CD4-positive, alpha-beta T cell treated with Interleukin-15 for 4 hours (primary cell): ENCODE data around the gene IL6.
A peak's percentile ranks its signal among the peaks of the same experiment; 100 is the strongest.
"Not testable (repeated sequence)": the region's sequence is repeated elsewhere in the genome, so short reads cannot be mapped to it uniquely, and the experiment has no call there.

Source experiments
- DNase-seq: peaks from one replicate; pipeline ENCODE4 v3.0.0-alpha.2; 2020; ENCODE audit warnings: low spot score

The IL6 gene

GRCh38 chr7:22727714-22728035, 675 bp downstream of the IL6 start:
- no peak for DNase-seq

- DNase-seq, result peak; percentile 13
These were observed 1.5 kb downstream of the IL6 start for GRCh38 chr7:22728401-22729029.

DNA sequence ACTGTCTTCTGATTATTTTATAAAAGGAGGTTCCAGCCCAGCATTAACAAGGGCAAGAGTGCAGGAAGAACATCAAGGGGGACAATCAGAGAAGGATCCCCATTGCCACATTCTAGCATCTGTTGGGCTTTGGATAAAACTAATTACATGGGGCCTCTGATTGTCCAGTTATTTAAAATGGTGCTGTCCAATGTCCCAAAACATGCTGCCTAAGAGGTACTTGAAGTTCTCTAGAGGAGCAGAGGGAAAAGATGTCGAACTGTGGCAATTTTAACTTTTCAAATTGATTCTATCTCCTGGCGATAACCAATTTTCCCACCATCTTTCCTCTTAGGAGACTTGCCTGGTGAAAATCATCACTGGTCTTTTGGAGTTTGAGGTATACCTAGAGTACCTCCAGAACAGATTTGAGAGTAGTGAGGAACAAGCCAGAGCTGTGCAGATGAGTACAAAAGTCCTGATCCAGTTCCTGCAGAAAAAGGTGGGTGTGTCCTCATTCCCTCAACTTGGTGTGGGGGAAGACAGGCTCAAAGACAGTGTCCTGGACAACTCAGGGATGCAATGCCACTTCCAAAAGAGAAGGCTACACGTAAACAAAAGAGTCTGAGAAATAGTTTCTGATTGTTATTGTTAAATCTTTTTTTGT, 2.3 kb downstream of the IL6 start:
- DNase-seq, result no peak

DNA sequence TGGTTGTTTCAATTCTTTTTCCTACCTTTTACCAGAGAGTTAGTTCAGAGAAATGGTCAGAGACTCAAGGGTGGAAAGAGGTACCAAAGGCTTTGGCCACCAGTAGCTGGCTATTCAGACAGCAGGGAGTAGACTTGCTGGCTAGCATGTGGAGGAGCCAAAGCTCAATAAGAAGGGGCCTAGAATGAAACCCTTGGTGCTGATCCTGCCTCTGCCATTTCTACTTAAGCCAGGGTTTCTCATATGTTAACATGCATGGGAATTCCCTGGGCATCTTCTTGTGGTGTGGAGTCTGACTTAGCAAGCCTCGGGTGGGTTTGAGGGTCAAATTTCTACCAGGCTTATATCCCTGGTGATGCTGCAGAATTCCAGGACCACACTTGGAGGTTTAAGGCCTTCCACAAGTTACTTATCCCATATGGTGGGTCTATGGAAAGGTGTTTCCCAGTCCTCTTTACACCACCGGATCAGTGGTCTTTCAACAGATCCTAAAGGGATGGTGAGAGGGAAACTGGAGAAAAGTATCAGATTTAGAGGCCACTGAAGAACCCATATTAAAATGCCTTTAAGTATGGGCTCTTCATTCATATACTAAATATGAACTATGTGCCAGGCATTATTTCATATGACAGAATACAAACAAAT, 3.2 kb downstream of the IL6 start:
- no peak for DNase-seq

GRCh38 chr7:22730921-22731654, 4.1 kb downstream of the IL6 start:
- no peak for DNase-seq

- DNase-seq, result no peak
These were observed 4.8 kb downstream of the IL6 start for GRCh38 chr7:22731766-22732165.

DNA sequence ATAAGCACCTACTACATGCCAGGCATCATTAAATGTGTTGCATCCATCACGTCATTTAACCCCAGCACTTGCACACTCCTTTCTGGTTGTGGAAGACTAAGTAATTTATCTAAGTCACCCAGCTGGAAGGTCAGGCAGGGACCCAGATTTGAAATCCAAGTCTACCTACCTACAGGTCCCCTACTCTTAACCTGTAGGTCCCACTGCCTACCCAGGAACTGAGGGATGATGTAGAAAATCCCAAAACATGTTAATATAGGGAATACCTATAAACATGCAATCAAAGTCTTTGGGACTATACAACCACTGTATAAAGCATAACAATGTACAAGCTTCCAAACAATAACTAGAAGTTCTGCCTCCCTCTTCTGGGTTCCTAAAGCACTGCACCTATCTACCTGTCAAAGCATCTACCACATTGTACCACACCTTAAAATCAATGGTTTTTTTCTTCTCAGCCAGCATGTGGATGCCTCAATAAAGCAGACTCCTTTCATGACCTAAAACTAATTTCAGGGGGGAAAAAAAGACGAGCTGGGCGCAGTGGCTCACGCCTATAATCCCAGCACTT, 5.6 kb downstream of the IL6 start:
- DNase-seq, result no peak

GRCh38 chr7:22733761-22734160, 6.8 kb downstream of the IL6 start:
- DNase-seq, result no peak

GRCh38 chr7:22743014-22743413, 16.0 kb downstream of the IL6 start:
- DNase-seq, result no peak

GRCh38 chr7:22751341-22751740, 24.3 kb downstream of the IL6 start:
- DNase-seq, result no peak

GRCh38 chr7:22757338-22757994, 30.5 kb downstream of the IL6 start:
- DNase-seq, result no peak

GRCh38 chr7:22758576-22758975, 31.6 kb downstream of the IL6 start:
- DNase-seq, result no peak

- DNase-seq, result no peak
These were observed 32.7 kb downstream of the IL6 start for GRCh38 chr7:22759721-22760120.

DNA sequence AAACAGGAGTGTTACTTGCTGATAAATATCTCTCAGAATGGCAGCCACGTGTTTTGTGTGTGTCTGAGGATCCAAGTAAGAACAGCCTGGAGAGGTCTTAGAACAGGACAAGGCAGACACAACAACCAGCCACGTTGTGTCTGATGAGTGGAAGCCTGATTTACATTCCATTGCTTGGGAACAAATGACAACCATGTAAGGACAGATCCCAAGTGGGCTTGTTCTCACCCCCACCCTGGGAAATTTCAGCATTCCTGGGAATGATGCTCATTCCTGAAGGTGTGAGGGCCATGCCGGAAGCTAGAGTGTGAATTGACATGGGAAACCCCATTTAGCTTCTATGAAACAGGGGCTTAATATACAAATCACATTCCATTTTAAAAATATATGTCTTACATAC, 35.9 kb downstream of the IL6 start:
- DNase-seq, result no peak

DNA sequence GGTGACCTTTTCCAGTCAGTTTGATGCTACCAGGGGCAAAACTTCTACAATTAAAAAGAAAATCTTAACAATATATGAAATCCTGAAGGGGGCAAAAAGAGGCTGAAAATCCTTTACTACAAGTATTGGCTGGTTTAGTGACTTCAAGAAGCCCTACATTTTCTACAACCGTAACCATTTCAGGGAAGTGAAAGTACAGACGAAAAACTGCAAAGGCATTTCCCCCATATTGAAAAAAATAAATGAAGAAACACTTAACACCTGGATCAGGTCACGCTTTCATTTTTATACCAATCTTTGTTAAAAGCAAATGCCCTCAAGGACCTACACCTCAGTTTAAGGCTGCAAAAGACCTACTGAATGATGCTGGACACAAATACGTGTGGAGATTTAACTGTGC, 38.6 kb downstream of the IL6 start:
- no peak for DNase-seq

GRCh38 chr7:22771194-22771871, 44.3 kb downstream of the IL6 start:
- DNase-seq, result no peak

GRCh38 chr7:22771872-22772228, 44.9 kb downstream of the IL6 start:
- no peak for DNase-seq

- DNase-seq, result no peak
These were observed 45.9 kb downstream of the IL6 start for GRCh38 chr7:22772885-22773284.

DNA sequence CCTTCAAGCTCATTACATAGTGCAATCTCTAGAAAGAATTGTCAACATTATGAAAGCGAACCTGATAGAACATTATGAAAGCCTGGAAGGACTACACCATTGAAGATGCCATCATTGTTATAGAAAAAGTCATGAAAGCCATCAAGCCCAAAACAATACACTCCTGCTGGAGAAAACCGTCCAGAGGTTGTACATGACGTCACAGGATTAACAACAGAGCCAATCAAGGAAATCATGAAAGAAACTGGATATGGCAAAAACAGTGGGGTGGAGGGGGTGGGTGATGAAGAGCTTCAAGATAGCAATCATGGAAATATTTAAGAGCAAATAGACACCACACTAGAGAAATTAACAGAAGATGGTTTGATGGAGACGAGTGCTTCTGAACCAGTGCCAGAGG, 50.0 kb downstream of the IL6 start:
- DNase-seq, result no peak

- DNase-seq, result not testable (repeated sequence)
These were observed 52.8 kb downstream of the IL6 start for GRCh38 chr7:22779730-22780323.

DNA sequence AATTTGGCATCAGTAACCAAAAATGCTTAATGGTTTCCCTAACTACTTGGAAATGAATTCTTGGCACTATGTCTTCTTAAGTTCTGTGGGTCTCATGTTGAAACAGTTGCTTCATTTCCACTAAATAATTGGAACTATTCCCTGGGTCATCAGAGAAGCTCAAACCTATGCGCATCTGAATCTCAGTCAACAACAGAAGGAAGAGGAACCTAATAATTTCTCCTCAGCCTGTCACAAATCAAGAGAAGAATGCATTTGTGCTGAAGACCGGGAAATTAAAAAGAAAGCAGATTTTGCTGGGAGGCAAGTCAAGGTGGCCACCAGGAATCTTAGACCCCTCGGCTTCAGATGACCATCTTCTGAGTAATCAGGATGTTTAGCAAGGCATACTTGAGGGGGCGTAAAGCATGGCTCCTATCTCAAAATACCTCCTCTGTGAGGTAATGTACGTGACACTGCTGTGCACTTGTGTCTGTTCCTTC, 54.3 kb downstream of the IL6 start:
- no peak for DNase-seq
